ACHN (cell line): Measurements from ENCODE around the gene CDK8.
A peak's percentile ranks its signal among the peaks of the same experiment; 100 is the strongest.
"Not testable (repeated sequence)": the region's sequence is repeated elsewhere in the genome, so short reads cannot be mapped to it uniquely, and the experiment has no call there.

Source experiments
- DNase-seq: peaks from one replicate; pipeline ENCODE4 v3.0.0-alpha.2; 2015
- in situ Hi-C: cut with HindIII; loops from 2 replicates; pipeline ENCODE4 v1.10.0; 2017; ENCODE audit warnings: low sequenced_read_pairs, low pct_ligation_motif_present, low pct_unique_long_range_greater_than_20kb

Gene CDK8

DNA sequence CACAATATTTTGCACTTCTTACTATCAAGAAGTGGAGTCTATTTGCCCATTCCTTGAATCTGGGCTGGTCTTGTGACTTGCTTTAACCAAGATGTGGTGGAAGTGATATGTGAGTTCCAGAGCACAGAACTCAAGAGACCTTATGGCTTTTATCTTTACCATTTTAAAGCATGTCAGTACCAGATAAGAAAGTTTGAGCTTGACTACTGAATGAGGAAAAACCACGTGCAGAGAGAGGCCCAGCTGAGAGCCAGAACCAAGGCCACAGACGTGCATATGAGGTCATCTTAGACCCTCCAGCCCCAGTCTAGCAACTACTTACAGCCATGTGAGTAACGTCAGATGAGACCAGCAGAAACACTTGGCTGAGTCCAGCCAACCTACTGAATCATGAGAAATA, 6.3 kb upstream of the CDK8 start:
- in situ Hi-C loops = no loop called here
- DNase-seq = no peak

DNA sequence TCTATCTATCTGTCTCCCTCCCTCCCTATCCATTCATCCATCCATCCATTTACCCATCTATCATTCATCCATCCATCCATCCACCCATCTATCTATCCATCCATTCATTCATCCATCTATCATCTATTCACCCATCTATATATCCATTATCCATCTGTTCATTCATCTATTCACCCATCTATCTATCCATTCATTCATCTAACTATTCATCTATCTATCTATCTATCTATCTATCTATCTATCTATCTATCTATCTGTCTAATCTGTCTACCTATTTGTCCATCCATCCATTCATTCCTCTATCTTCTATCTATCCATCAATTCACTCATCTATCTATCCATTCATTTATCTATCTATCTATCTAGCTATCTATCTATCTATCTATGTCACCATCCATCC, 4.4 kb upstream of the CDK8 start:
- in situ Hi-C loops = no loop called here
- DNase-seq = no peak

DNA sequence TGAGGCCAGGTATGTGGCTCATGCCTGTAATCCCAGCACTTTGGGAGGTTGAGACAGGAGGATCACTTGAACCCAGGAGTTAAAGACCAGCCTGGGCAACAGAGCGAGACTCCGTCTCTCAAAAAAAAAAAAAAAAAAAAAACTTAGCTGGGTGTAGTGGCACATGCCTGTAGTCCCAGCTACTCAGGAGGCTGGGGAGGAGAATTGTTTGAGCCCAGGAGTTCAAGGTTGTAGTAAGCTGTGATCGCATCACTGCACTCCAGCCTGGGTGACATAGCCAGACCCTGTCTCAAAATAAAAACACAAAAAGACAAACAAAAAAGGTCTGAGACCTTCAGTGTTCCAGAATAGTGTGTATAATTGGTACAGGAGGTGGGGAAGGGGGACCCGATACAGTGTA, 1.9 kb upstream of the CDK8 start:
- DNase-seq, in situ Hi-C loops: not testable (repeated sequence)

DNA sequence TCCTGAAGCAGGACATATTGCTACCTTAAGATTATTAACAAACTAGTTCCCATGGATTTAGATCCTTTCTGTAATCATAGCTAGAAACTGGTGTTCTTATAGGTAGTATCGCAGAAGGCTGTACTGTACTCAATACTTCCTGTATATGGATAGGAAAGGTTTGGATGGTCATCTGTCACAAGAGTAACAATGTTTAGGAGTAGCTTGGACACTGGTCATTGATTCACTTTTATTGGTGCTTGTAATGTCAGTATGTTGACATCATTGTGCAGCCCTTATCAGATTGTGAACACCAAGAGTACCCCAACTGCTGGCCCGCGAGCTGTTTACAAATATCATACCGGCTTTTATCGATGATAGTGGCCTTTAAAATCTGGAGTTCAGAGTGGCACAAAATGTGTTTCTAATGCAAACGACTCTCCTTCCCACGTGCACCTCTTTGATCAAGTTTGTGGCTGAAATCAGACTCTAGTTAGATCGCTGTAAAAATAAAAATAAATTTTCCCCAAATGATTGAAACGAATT, 605 bp upstream of the CDK8 start:
- no peak for DNase-seq
- in situ Hi-C loops = no loop called here

DNA sequence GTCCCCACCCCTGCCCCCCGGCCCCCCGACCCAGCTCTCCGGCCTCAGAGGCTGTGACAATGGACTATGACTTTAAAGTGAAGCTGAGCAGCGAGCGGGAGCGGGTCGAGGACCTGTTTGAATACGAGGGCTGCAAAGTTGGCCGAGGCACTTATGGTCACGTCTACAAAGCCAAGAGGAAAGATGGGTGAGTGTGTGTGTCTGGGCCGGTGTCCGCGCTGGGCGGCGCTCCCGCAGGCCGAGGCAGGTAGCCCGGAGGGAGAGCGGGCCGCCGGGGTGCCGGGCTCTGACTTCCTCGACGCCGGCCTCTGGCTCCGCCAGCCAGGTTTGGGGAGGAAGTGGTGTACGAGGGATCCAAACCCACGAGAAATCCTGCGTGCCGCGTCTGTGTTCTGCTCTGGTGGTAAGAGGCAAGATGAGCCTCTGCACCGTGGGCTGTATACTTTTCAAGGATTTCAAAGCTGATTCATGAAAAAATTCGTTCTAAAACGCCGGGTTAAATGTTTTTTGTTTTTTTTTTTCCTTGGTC, 718 bp downstream of the CDK8 start:
- in situ Hi-C loops = no loop called here
- DNase-seq = peak; percentile 50

DNA sequence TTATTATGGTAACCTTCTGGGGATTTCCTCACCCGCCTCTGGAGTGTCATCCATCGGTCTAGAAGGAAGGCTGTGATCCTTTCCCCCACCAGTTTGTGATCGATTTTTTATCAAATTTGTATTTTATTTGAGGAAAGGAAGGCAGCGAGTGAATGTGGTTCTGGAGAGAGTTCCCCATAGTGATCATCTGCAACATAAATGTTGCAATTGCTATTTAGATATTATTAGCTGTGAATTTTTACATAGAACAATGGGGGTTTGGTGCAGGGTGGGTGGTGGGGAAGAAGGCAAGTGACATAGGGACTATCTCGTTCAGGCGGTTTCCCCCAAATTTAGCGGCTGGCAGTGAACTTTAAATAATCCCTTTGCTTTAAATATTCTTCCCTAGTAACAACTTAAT, 1.2 kb downstream of the CDK8 start:
- no peak for DNase-seq
- in situ Hi-C loops = no loop called here

DNA sequence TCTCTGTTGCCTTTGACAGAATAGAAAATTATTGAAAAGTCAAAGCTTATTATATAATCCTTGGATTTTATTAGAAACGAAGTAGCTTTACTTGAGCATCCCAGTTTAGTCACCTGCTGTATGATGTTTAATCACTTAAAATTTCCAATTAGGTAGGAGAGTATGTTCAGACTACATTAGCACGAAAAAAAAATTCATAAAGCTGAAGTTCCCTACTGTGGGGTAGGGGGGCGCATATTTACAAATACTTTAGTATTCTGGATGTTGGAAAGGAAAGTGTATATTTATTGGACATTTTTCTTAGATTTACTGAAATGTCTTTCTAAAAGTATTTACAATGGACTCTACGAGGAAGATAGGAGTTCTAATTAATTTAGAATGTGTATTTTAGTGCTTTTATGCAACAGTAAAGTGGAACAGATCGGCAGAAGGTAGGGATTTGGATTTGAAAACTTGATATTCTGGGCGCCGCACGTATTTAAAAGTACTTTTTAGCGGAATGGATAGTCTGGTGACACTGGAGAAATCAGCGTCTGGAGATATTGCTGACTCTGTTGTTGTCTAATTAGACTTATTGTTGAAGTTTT, 1.9 kb downstream of the CDK8 start:
- peak; percentile 36 for DNase-seq
- in situ Hi-C loops = no loop called here

DNA sequence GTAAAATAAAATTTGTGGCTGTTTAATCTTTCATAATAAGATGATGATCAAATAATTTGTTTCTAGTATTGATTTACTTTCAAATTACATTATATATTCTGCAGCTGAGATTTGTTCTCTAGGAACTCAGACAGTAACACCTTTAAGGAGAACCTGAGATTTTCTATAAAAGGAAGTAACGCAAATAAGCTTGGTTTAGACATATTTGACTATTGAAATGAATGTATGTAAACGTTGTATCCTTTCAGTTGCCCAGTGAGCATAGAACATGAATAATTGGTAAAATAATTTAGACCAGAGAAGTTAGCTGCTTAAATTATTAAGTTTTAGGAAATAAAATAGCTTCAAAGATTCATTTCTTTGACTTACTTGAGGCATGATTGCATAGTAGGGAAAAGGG, 3.1 kb downstream of the CDK8 start:
- in situ Hi-C loops = no loop called here
- no peak for DNase-seq

DNA sequence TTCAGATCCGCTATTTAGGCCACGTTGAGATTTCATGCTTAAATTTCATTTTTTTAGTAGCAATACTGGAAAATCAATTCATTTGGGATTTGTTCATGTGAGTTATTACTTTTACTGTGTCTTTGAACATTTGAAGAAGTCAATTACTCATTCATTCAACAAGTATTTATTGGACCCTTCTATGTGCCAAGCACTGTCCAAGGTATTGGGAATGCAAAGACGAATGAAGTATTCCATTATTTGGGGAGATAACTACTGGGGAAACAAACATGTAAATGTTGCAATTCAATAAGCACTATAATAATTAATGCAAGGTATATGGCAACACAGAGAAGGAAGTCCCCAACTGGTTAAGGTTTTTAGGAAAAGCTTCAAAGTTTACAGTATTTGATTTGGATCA, 5.7 kb downstream of the CDK8 start:
- in situ Hi-C loops = no loop called here

DNA sequence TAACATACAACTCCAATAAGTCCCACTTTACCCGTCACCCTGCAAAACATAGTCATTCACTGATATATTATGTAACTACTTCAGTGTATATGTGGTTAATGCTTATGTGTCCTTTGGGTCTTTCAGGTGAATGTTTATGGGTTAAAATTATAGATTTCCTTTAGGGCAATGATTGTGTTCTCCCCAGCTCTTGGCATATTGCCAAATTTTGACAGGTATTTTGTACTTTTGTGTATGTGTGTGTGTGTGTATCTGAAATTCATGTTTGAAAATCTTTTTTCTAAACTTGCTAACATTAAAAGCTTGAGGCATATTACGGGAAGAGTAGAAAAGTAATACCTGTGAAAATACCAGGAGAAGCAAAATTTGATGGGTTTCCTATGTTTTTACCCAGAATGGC, 8.2 kb downstream of the CDK8 start:
- DNase-seq = no peak
- in situ Hi-C loops = no loop called here

More for the DNA sequence above, 5.7 kb downstream of the CDK8 start:
- no peak for DNase-seq

DNA sequence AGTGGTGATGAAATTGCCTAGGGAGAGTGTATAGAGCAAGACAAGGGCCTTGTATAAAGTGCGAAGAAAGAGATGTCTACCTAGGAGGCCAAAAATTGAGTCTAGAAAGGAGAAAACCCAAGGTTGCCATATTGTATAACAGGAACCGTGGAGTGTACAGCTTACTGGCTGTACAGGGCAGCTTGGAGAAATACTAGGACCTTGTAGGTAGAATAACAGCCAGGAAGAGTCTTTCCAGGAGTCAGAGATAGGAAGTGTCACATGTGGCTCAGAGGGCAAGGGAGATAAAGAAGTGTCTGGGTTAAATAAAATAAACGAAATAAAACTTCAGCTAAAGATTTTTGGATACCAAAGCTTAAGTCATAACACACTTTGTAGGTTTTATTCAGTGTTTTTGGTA, 12.4 kb downstream of the CDK8 start:
- in situ Hi-C loops = no loop called here

DNA sequence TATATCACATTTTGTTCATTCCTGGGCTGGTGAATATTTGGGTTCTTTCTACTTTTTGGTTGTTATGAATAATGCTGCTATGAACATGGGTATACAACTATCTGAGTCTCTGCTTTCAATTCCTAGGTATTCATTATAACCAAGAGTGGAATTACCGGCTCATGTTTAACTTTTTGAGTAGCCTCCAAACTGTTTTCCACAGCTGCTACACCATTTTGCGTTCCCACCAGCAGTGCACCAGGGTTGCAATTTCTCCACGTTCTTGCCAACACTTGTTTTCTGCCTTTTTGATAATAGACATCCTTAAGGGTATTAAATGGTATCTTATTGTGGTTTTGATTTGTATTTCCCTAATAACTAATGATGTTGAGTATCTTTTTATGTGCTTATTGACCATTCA, 16.8 kb downstream of the CDK8 start:
- no peak for DNase-seq
- in situ Hi-C loops = no loop called here

More for the DNA sequence above, 12.4 kb downstream of the CDK8 start:
- no peak for DNase-seq

DNA sequence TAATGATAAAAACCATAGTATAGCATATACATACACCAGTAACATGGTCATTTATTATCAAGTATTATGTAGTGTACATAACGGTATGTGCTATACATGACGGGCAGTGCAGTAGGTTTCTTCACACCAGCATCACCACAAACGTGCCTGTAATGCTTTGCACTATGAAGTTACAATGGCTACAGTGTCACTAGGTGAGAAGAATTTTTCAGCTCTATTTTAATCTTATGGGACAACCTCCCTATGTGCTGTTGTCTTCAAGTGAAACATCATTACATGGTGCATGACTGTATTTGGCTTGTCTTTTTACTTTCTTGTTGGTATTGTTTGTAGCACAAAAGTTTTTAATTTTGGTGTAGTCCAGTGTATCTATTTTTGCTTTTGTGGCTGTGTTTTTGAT, 18.7 kb downstream of the CDK8 start:
- in situ Hi-C loops = no loop called here
- no peak for DNase-seq

DNA sequence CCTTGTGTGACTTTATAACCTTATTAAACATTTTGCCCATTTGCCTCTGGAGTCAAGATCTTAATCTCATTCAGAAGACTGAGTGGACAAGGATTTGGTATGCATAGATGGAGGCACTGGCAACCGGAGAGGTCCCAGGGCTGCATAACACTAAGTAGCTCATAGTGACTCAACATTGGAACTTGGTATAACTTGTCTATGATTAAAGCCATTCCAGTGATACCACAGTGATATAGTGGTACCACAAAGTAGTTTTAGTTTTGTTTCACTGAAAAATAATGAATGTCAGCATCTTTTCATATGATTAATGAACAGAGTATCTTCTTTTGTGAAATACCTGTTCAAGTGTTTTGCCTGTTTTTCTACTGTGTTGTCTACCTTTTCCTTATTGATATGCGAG, 26.4 kb downstream of the CDK8 start:
- no peak for DNase-seq
- in situ Hi-C loops = no loop called here

DNA sequence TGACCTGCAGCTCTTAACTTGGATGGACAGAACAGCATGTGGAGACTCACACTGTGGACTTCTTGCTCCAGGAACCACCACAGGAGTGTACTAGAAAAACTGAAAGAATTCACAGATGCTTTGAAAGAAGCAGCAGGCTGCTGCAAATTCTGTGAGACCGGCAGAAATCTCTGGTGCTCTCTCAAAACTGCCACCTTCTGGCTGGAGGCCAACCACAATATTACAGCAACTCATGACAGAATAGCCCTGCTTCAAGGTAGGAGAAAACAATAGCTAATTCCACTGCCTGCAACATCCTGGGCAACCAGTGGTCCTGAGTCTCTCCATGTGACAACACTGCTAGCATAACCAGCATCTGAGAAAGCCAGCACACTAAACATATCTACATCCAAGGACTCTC, 26.9 kb downstream of the CDK8 start:
- no peak for DNase-seq
- in situ Hi-C loops = no loop called here

DNA sequence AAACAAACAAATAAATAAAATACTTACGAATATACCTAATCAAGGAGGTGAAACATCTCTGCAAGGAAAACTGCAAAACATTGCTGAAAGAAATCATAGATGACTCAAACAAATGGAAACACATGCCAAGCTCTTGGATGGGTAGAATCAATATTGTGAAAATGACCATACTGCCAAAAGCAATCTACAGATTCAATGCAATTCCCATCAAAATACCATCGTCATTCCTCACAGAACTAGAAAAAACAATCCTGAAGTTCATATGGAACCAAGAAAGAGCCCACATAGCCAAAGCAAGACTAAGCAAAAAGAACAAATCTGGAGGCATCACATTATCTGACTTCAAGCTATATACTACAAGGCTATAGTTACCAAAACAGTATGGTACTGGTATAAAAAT, 32.0 kb downstream of the CDK8 start:
- in situ Hi-C loops, DNase-seq: not testable (repeated sequence)

DNA sequence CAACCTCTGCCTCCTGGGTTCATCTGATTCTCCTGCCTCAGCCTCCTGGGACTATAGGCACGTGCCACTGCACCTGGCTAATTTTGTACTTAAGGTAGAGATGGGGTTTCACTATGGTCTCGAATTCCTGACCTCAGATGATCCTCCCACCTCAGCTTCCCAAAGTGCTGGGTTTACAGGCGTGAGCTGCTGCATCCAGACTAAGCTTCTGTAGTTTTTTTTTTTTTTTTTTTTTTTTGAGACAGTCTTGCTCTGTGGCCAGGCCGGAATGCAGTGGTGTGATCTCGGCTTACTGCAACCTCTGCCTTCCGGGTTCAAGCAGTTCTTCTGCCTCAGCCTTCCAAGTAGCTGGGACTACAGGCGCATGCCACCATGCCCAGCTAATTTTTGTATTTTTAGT, 34.9 kb downstream of the CDK8 start:
- not testable (repeated sequence) for DNase-seq

DNA sequence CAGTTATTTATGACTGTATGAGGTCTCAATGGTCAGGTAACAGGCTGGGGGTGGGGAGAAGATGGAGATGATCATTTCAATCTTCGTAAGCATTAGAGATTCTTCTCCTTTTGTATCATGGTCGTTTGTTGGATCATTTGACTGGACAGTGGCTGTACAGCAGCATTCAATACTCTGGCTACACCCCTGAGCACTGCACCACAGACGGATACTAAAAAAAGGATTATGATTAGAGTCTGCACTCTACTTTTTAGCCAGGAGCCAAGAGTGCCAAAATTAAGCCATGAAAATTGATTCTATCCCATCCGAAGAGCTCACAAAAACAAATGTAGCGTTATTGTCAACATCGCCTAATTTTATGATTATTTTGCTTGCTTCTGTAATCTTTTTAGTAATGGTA, 41.9 kb downstream of the CDK8 start:
- DNase-seq = no peak
- in situ Hi-C loops = no loop called here

More for the DNA sequence above, 34.9 kb downstream of the CDK8 start:
- in situ Hi-C loops = not testable (repeated sequence)

DNA sequence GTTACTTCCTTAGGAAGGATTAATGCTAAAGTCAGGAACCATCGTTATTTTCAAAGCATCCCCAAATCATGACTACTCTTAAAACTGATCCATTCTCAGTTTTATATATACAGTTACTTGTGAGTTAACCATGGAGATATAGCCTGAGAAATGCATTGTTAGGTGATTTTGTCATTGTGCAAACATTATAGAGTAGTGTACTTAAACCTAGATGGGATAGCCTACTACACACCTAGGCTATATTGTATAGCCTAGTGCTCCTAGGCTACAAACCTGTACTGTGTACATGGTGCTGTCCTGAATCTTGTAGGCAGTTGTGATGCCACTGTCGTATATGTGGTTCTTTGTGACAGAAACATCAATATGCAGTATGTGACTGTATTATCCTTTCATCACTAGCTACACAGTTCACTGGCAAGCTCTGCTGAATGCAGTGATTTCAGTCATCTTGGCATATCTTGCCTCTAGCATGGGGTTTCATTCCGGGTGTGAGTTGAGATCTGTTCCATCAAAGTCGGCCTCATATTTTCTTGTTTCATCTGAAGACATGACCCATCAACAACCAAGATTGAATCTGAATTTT, 45.3 kb downstream of the CDK8 start:
- in situ Hi-C loops = no loop called here
- DNase-seq = no peak

DNA sequence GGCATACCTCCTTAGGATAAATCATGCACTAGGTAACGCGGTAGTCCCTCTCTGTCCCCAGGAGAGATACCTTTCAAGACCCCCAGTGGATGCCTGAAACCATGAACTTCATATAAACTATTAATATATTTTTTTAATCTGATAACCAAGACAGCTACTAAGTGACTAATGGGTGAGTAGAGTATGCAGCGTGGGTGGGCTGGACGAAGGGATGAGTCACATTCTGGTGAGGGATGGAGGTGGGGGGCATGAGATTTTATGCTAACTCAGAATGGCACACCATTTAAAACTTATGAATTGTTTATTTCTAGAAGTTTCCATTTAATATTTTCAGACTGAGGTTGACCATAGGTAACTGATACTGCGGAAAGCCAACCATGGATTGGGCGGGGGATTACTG, 46.2 kb downstream of the CDK8 start:
- in situ Hi-C loops = no loop called here
- DNase-seq = no peak
